B cell (primary cell): ENCODE data around the gene EIF3C.
"Not testable (repeated sequence)": the region's sequence is repeated elsewhere in the genome, so short reads cannot be mapped to it uniquely, and the experiment has no call there.

ENCODE experiments used
- CTCF ChIP-seq: fragments of 200-600 bp; IDR thresholded peaks from one replicate; pipeline ENCODE4 v1.8.0; 2022; ENCODE audit warnings: antibody characterized with exemption, mild to moderate bottlenecking
- EZH2 ChIP-seq: IDR thresholded peaks from 2 replicates; pipeline ENCODE4 v1.6.1; 2012; ENCODE audit warnings: borderline replicate concordance, low read depth, mild to moderate bottlenecking, moderate library complexity, low read length; ENCODE audit not compliant: insufficient read depth, poor library complexity, severe bottlenecking

- not testable (repeated sequence) for TF ChIP-seq CTCF, EZH2
These were observed 70.4 kb downstream of the EIF3C start for GRCh38 chr16:28781697-28782096.
